ENCODE data around the gene MSI2. TPM values are rescaled to one million over a fixed set of nuclear protein-coding genes. Genes with fewer than 3 reads are reported as not detected.

The MSI2 gene
- total RNA-seq, 1 donor: 23.2 TPM

DNA sequence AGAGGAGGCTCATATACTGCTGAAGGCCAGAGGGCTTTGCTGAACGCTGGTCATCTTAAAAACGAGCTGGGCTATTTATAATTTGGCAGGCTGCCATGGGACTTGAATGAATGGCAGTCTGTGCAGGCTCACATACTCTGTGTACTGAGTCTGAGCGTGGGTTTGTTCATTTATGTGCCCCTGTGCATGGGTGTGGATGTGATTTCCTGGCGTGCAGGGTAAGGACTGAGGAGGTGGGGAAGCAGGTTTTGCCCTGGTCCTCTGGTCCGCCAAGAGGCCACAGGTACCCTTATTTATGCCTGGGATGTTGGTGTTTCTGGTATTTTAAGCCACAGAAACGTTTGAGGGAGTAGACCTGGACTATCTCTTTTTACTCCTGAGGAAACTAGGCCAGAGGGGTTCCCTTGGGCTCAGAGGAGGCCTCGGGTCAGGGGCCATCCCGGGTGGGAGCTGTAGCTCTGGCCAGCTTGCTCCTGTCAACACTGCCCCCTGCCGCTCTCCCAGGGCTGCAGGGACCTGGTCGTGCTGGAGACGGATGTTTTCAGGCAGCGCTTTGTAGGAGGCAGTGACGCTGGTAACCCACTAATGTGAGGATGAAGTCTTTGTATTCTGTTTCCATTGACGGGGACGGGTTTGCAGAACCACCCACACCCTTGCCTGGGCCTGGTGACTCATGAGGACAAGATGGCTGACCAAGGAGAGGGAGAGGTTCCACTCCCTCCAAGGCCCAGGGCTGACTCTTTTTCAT lies 184.4 kb downstream of the MSI2 start:
- Histone ChIP-seq H3K36me3 (ENCODE audit: insufficient read depth, low read length) (no peaks in the 10 kb centered on the region), H3K4me2 (ENCODE audit: insufficient read depth, low read length) (peak overlapping the region; percentile 9), H3K27me3 (ENCODE audit: insufficient read depth, low read length) (no peaks in the 10 kb centered on the region), H3K9me3 (ENCODE audit: low read depth, low read length) (no peaks in the 10 kb centered on the region), H3K79me2 (ENCODE audit: insufficient read depth, low read length) (no peaks in the 10 kb centered on the region), H3K27ac (ENCODE audit: low read depth, low read length) (peak overlapping the region; percentile 58), H4K20me1 (ENCODE audit: insufficient read depth, low read length) (no peaks in the 10 kb centered on the region), H3K4me1 (ENCODE audit: insufficient read depth, low read length) (peaks cover 11% of the 10 kb centered on the region), H3K4me3 (ENCODE audit: insufficient read depth, low read length) (no peak overlapping the region), H2AFZ (ENCODE audit: low read length) (peak overlapping the region; percentile 67)
- TF ChIP-seq, protein P1, sequence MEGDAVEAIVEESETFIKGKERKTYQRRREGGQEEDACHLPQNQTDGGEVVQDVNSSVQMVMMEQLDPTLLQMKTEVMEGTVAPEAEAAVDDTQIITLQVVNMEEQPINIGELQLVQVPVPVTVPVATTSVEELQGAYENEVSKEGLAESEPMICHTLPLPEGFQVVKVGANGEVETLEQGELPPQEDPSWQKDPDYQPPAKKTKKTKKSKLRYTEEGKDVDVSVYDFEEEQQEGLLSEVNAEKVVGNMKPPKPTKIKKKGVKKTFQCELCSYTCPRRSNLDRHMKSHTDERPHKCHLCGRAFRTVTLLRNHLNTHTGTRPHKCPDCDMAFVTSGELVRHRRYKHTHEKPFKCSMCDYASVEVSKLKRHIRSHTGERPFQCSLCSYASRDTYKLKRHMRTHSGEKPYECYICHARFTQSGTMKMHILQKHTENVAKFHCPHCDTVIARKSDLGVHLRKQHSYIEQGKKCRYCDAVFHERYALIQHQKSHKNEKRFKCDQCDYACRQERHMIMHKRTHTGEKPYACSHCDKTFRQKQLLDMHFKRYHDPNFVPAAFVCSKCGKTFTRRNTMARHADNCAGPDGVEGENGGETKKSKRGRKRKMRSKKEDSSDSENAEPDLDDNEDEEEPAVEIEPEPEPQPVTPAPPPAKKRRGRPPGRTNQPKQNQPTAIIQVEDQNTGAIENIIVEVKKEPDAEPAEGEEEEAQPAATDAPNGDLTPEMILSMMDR (IDR thresholded peaks at IDR 0.05; ENCODE audit: extremely low read depth, low read depth, low read length): peak; percentile 31
- peak; percentile 88 for DNase-seq (ENCODE audit: insufficient read length, low spot score, missing footprints)

DNA sequence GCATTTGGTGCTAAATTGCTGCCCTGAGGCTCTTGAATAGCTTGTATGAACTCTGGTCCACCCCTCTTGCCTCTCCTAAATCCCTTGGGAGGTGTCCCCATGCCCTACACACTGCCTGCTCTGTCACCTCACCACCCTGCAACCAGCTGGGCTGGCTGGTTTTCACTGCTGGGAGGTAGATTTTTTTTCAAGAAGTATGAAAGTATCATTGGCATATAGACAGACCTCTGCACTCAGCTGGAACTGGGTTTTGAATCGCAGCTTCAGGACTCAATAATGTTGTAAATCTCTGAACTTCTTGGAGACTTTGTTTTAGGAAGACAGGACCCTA lies 184.9 kb downstream of the MSI2 start:
- no peaks in the 10 kb centered on the region for H3K36me3 ChIP-seq (ENCODE audit: insufficient read depth, low read length)
- H3K27ac ChIP-seq (ENCODE audit: low read depth, low read length): peak overlapping the region; percentile 45
- H3K27me3 ChIP-seq (ENCODE audit: insufficient read depth, low read length): no peaks in the 10 kb centered on the region
- no peaks in the 10 kb centered on the region for H3K9me3 ChIP-seq (ENCODE audit: low read depth, low read length)
- DNase-seq (ENCODE audit: insufficient read length, low spot score, missing footprints): no peak
- no peaks in the 10 kb centered on the region for H3K79me2 ChIP-seq (ENCODE audit: insufficient read depth, low read length)
- no peak overlapping the region for H3K4me3 ChIP-seq (ENCODE audit: insufficient read depth, low read length)
- H3K4me1 ChIP-seq (ENCODE audit: insufficient read depth, low read length): peaks cover 11% of the 10 kb centered on the region
- peak overlapping the region; percentile 67 for H2AFZ ChIP-seq (ENCODE audit: low read length)
- no peaks in the 10 kb centered on the region for H4K20me1 ChIP-seq (ENCODE audit: insufficient read depth, low read length)
- H3K4me2 ChIP-seq (ENCODE audit: insufficient read depth, low read length): no peak overlapping the region
- TF ChIP-seq, protein P1 (IDR thresholded peaks at IDR 0.05; ENCODE audit: extremely low read depth, low read depth, low read length): no peak

DNA sequence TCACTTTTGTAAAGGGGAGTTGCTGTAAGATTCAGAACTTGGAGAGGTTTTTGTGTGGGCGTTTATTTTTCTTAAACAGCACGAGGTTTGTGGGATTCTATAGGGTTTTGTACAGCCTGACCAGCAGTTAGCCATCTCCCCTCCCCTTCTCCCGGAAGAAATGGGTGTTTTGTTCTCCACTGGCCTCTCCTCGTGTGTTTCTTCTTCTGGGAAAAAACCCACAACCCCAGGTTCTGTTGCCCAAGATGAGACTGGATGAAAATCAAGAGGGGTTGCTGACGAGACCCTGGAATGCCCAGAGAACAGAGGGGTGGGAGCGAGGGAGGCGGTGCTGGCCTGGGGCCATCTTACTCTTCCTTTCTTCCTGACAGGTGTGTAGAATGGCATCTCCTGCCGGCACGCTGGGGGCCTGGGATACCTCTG lies 186.1 kb downstream of the MSI2 start:
- DNase-seq (ENCODE audit: insufficient read length, low spot score, missing footprints): no peak
- H3K4me2 ChIP-seq (ENCODE audit: insufficient read depth, low read length): no peak overlapping the region

DNA sequence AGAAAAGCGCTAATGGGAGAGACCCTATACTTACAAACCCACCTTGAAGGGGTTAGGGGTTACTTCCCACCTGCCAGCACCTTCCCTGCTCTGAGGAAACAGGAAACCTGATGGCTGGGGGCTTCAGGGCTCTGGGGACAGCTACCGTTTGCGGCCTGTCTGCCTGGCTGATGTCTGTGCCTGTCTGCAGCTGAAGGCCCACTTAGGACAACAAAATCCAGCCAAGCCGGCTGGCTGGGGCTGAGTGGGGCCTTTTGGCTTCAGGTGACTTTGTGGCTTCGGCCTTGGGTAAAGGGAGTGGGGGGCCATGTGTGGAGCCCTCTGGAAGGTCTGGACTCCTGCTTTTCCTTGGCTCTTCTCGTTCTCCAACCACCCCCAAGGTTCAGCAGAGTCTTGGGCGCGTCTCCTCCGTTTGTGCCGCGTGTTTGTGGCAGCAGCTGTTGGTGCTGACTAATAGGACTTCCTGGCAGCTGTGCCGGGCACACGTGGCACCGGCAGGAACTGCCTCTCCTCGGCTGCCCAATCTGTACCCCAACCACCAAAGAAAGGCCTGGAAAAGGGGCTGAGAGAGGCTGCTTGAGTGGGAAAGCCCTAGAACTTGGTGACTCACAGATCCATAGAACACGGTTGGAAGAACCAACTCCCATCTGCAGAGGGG lies 186.7 kb downstream of the MSI2 start:
- H3K4me2 ChIP-seq (ENCODE audit: insufficient read depth, low read length): no peak overlapping the region
- no peaks in the 10 kb centered on the region for H3K36me3 ChIP-seq (ENCODE audit: insufficient read depth, low read length)
- TF ChIP-seq, protein P1 (IDR thresholded peaks at IDR 0.05; ENCODE audit: extremely low read depth, low read depth, low read length): no peak
- no peaks in the 10 kb centered on the region for H3K27me3 ChIP-seq (ENCODE audit: insufficient read depth, low read length)
- no peaks in the 10 kb centered on the region for H3K9me3 ChIP-seq (ENCODE audit: low read depth, low read length)
- no peaks in the 10 kb centered on the region for H4K20me1 ChIP-seq (ENCODE audit: insufficient read depth, low read length)
- no peak overlapping the region for H3K4me3 ChIP-seq (ENCODE audit: insufficient read depth, low read length)
- no peak overlapping the region for H3K27ac ChIP-seq (ENCODE audit: low read depth, low read length)
- no peak overlapping the region for H2AFZ ChIP-seq (ENCODE audit: low read length)
- no peaks in the 10 kb centered on the region for H3K79me2 ChIP-seq (ENCODE audit: insufficient read depth, low read length)
- DNase-seq (ENCODE audit: insufficient read length, low spot score, missing footprints): no peak
- H3K4me1 ChIP-seq (ENCODE audit: insufficient read depth, low read length): peaks cover 11% of the 10 kb centered on the region

More for the DNA sequence above, 186.1 kb downstream of the MSI2 start:
- Histone ChIP-seq H3K4me3 (ENCODE audit: insufficient read depth, low read length) (no peak overlapping the region), H3K9me3 (ENCODE audit: low read depth, low read length) (no peaks in the 10 kb centered on the region), H4K20me1 (ENCODE audit: insufficient read depth, low read length) (no peaks in the 10 kb centered on the region), H3K27me3 (ENCODE audit: insufficient read depth, low read length) (no peaks in the 10 kb centered on the region), H3K36me3 (ENCODE audit: insufficient read depth, low read length) (no peaks in the 10 kb centered on the region), H3K79me2 (ENCODE audit: insufficient read depth, low read length) (no peaks in the 10 kb centered on the region), H2AFZ (ENCODE audit: low read length) (no peak overlapping the region), H3K27ac (ENCODE audit: low read depth, low read length) (no peak overlapping the region), H3K4me1 (ENCODE audit: insufficient read depth, low read length) (peaks cover 11% of the 10 kb centered on the region)
- TF ChIP-seq, protein P1 (IDR thresholded peaks at IDR 0.05; ENCODE audit: extremely low read depth, low read depth, low read length): no peak
